Left lung (tissue), 10 donors: Measurements from ENCODE around the gene ZFP36L1. TPM values are rescaled to one million over a fixed set of nuclear protein-coding genes. Genes with fewer than 3 reads are reported as not detected.

Experiments
- ATAC-seq: fragments of 200-7000 bp; cut with Tn5 transposase; one replicate; pipeline ENCODE4 v1.9.1; 2020; ENCODE audit warnings: moderate library complexity
- DNase-seq, 4 donors: peaks; one replicate each; pipeline ENCODE4 v3.0.0-alpha.2; 2013 to 2020
- H3K27ac ChIP-seq, 2 donors: fragments of 200-600 bp; sonication (generic) in 1 of 2; one replicate each; pipeline versions ENCODE4 v1.5.0 to v1.8.0; 2020 to 2021
- H3K27me3 ChIP-seq, 2 donors: fragments of 200-600 bp; sonication (generic) in 1 of 2; one replicate each; pipeline versions ENCODE4 v1.5.0 to v1.8.0; 2020 to 2021
- H3K36me3 ChIP-seq, 2 donors: fragments of 200-600 bp; sonication (generic) in 1 of 2; one replicate each; pipeline versions ENCODE4 v1.5.0 to v1.8.0; 2020 to 2021
- H3K4me1 ChIP-seq, 2 donors: fragments of 200-600 bp; one replicate each; pipeline ENCODE4 v1.8.0; 2021
- H3K4me3 ChIP-seq, 2 donors: fragments of 200-600 bp; sonication (generic) in 1 of 2; one replicate each; pipeline versions ENCODE4 v1.5.0 to v1.8.0; 2020 to 2021; ENCODE audit warnings: mild to moderate bottlenecking in 1 of 2
- H3K9me3 ChIP-seq, 2 donors: fragments of 200-600 bp; sonication (generic) in 1 of 2; one replicate each; pipeline versions ENCODE4 v1.5.0 to v1.8.0; 2020 to 2021
- CTCF ChIP-seq, 2 donors: fragments of 200-600 bp; sonication (generic) in 1 of 2; IDR thresholded peaks; one replicate each; pipeline versions ENCODE4 v1.5.0 to v1.8.0; 2021; ENCODE audit warnings: antibody characterized with exemption in 2 of 2
- intact Hi-C, 2 donors: fragments of 100-400 bp; cut with DNase I; formaldehyde crosslinking; loops; one replicate each; pipeline versions ENCODE4 v1.11.2 to v1.14.2; 2022
- polyA plus RNA-seq, 6 donors: library from polyadenylated mRNA; unstranded; fragments of 120-200 nt; gene quantifications; one replicate each; pipeline ENCODE4 v1.2.1, GENCODE V29; 2013; ENCODE audit not compliant: insufficient read length in 6 of 6
- total RNA-seq, 2 donors: library from RNA; stranded (reverse); fragmentation: NEBNext Ultra II Directional; extraction: Animal tissue kit (Norgen Biotek cat#: 25700); gene quantifications; one replicate each; pipeline ENCODE4 v1.2.1, GENCODE V29; 2021
- donor health status: DM: no; HTN: yes; CAD: no.
- donor health status: DM: no; HTN: no; CAD: no.

Gene ZFP36L1
- total and polyA plus RNA-seq, 8 donors: 292 to 603 (median 469) TPM

- Histone ChIP-seq H3K9me3 (peaks cover 0 to 4% of the 10 kb centered on the region in 2 donors), H3K27me3 (peaks cover 0 to 12% of the 10 kb centered on the region in 2 donors), H3K36me3 (no peaks in the 10 kb centered on the region), H3K27ac (no peak overlapping the region), H3K4me1 (peaks cover 2 to 41% of the 10 kb centered on the region in 2 donors), H3K4me3 (no peak overlapping the region)
- no peak for TF ChIP-seq CTCF (IDR thresholded peaks at IDR 0.05)
- intact Hi-C loops: no loop called here
- ATAC-seq (no peak), DNase-seq (no peak)
Observed at GRCh38 chr14:68739701-68740100, 53.2 kb downstream of the ZFP36L1 start.

- peaks cover 5 to 52% of the 10 kb centered on the region in 2 donors for H3K4me1 ChIP-seq
- H3K27me3 ChIP-seq: peaks cover 0 to 8% of the 10 kb centered on the region in 2 donors
- H3K36me3 ChIP-seq: no peaks in the 10 kb centered on the region
- intact Hi-C loops: no loop called here
- ATAC-seq (no peak), DNase-seq (no peak)
- no peak overlapping the region for H3K4me3 ChIP-seq
- no peak for TF ChIP-seq CTCF (IDR thresholded peaks at IDR 0.05)
- H3K27ac ChIP-seq: no peak overlapping the region
- H3K9me3 ChIP-seq: peaks cover 0 to 4% of the 10 kb centered on the region in 2 donors
Observed at GRCh38 chr14:68738559-68738958, 54.3 kb downstream of the ZFP36L1 start.

Other genes with a start within 250 kb of the ZFP36L1 start
- gene ACTN1, start 186.2 kb upstream of the ZFP36L1 start, total RNA-seq: 100 to 1,000 TPM; 164 to 225 TPM
- 100 to 1,000 TPM; 125 to 153 (median 136) TPM for gene ACTN1, start 186.2 kb upstream of the ZFP36L1 start, polyA plus RNA-seq